ENCODE data around the gene PTMS.

PTMS gene

GRCh38 chr12:6771509-6772330, 5.6 kb downstream of the PTMS start:
- DNase-seq (ENCODE audit: low read depth), result no peak

- no peak for DNase-seq (ENCODE audit: low read depth)
Measured at GRCh38 chr12:6772331-6772695, 6.2 kb downstream of the PTMS start, which contains the start of gene LAG3. LAG3 (plus strand) TSS chr12:6772520; CDS start chr12:6772853, 333 bp downstream.

GRCh38 chr12:6772726-6773589, 6.8 kb downstream of the PTMS start:
- no peak for DNase-seq (ENCODE audit: low read depth)

- DNase-seq (ENCODE audit: low read depth), result no peak
Measured at GRCh38 chr12:6773590-6774351, 7.6 kb downstream of the PTMS start.

GRCh38 chr12:6774499-6775062, 8.4 kb downstream of the PTMS start:
- DNase-seq (ENCODE audit: low read depth), result no peak

GRCh38 chr12:6775185-6776174, 9.3 kb downstream of the PTMS start:
- no peak for DNase-seq (ENCODE audit: low read depth)

- no peak for DNase-seq (ENCODE audit: low read depth)
Measured at GRCh38 chr12:6777386-6777785, 11.2 kb downstream of the PTMS start.

- DNase-seq (ENCODE audit: low read depth), result peak; percentile 45
Measured at GRCh38 chr12:6778217-6778573, 12.0 kb downstream of the PTMS start.

- DNase-seq (ENCODE audit: low read depth), result peak; percentile 95
Measured at GRCh38 chr12:6778574-6779550, 12.7 kb downstream of the PTMS start.

GRCh38 chr12:6779708-6780432, 13.7 kb downstream of the PTMS start:
- no peak for DNase-seq (ENCODE audit: low read depth)

- DNase-seq (ENCODE audit: low read depth), result no peak
Measured at GRCh38 chr12:6780573-6780972, 14.4 kb downstream of the PTMS start.

- no peak for DNase-seq (ENCODE audit: low read depth)
Measured at GRCh38 chr12:6782119-6782518, 16.0 kb downstream of the PTMS start.

- DNase-seq (ENCODE audit: low read depth), result no peak
Measured at GRCh38 chr12:6782850-6783566, 16.8 kb downstream of the PTMS start.

GRCh38 chr12:6783828-6784227, 17.7 kb downstream of the PTMS start:
- DNase-seq (ENCODE audit: low read depth), result no peak

GRCh38 chr12:6784296-6784695, 18.1 kb downstream of the PTMS start:
- DNase-seq (ENCODE audit: low read depth), result peak; percentile 14

- DNase-seq (ENCODE audit: low read depth), result no peak
Measured at GRCh38 chr12:6784761-6785160, 18.6 kb downstream of the PTMS start.

- no peak for DNase-seq (ENCODE audit: low read depth)
Measured at GRCh38 chr12:6786416-6787094, 20.4 kb downstream of the PTMS start.

GRCh38 chr12:6787309-6787708, 21.1 kb downstream of the PTMS start:
- DNase-seq (ENCODE audit: low read depth), result no peak
